Raji (cell line): ENCODE measurements around the gene ARMH3.

Experiments
- POLR2A ChIP-seq: IDR thresholded peaks from 2 replicates; pipeline ENCODE4 v1.6.1; 2011; ENCODE audit warnings: low read depth, low read length, control low read depth; ENCODE audit not compliant: insufficient read depth

ARMH3 gene, protein sequence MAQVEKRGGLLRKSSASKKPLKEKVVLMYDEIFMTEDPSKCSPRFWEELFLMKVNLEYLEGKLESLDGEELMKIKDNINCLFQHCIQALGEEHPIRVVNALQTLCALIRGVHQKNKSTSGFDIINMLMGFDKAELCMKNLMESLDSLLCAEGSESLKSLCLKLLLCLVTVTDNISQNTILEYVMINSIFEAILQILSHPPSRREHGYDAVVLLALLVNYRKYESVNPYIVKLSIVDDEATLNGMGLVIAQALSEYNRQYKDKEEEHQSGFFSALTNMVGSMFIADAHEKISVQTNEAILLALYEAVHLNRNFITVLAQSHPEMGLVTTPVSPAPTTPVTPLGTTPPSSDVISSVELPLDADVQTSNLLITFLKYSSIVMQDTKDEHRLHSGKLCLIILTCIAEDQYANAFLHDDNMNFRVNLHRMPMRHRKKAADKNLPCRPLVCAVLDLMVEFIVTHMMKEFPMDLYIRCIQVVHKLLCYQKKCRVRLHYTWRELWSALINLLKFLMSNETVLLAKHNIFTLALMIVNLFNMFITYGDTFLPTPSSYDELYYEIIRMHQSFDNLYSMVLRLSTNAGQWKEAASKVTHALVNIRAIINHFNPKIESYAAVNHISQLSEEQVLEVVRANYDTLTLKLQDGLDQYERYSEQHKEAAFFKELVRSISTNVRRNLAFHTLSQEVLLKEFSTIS

DNA sequence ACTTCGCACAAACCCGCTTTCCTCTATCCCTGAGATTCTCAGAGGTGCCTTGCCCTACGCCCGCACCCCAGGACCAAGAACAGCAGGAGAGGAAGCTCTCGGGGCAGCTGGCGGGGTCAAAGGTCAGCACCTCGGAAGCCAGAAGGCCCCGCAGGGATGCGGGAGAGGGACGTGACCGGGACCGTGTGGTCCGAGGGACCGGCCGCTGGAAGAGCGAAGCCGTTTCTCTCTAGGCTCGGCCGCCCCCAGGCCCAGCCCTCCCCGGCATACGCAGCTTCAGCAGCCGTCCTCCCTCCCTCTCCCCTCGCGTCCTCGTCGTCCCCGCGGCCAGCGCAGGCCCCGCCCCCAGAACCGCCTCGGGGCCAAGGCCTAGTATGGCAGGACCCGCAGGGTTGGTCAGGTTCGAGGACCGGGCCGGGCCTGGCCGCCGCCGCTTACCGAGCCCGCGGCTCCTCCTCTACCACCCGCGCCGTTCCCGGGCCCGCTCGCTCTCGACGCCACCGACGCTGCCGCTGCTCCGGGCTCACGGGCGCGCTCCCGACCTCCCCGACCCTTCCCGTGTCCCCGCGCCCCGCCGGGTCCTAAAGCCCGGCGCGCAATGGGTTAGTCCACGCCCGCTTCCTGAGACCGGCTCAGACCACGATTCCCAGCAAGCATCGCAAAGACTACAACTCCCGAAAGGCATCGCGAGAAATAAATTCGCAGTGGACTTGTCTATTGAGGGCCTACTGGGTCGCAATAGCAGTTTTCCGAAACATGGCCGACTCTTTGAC, at the start of gene ARMH3:
Gene ARMH3, minus strand, starts transcription at position 527 of the 773 bp plus-strand sequence. CDS start 16,059 bp downstream, outside the sequence.
- peak; percentile 71 for TF ChIP-seq POLR2A

DNA sequence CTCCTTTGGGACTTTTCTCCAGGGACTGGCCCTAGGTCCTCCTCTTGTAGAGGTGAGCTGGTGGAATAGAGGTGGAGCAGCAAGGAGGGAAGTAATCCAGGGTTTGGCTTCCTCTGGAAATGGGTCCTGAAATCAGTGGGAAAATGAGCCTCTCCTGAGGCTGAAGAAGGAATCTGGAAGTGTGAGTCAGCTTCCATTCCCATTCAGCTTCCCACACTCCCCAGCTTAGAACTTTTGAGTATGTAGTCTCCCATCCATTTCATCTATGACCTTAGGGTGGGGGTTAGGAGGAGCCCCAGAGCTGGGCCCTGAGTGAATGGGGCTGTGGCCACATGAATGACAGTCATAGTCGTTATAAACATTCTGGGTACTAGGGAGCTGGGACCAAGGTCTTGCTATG, 46.4 kb upstream of the ARMH3 start:
- no peak for TF ChIP-seq POLR2A

DNA sequence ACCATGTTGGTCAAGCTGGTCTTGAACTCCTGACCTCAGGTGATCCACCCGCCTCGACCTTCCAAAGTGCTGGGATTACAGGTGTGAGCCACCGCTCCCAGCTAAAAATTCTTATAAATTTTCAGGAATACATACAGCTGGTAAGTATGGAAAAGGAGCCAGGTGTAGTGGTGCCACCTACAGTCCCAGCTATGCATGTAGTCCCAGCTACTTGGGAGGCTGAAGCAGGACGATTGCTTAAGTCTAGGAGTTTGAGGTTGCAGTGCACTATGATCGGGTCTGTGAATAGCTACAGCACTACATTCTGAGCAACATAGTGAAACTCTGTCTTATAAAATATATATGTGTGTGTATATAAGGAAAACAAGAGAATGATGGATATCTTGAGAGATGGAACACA, 45.2 kb upstream of the ARMH3 start:
- TF ChIP-seq POLR2A = no peak

DNA sequence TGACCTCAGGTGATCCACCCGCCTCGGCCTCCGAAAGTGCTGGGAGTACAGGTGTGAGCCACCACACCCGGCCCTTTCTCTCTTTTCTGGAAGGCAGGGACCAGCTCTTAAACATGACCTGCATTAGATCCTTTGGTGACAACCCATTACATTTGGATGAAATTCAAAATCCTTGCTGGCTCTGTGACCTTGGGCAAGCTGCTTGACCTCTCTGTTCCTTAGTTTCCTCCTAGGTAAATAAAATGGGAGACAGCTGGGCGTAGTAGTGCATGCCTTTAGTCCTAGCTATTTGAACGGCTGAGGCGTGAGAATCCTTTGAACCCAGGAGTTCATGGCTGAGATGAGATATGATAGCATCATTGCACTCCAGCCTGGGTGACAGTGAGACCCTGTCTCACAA, 40.5 kb upstream of the ARMH3 start:
- no peak for TF ChIP-seq POLR2A

DNA sequence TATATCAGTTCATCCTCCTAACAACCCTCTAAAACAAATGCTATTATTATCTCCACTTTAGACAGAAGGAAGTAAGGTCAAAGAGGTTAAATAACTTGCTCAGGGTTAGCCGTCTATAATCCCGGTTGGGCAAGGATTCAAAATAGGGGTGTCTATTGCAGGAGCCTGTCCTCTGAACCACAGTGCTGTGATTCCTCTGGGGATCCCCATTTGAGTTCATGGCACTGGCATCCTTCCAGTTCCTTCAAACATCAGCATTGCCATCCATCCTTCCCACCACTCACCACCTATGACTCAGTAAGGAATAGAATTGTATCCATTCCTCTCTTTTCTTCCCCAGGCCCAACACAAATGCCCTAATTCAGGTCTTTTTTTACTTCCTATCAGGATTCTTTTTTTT, 34.8 kb upstream of the ARMH3 start:
- no peak for TF ChIP-seq POLR2A

DNA sequence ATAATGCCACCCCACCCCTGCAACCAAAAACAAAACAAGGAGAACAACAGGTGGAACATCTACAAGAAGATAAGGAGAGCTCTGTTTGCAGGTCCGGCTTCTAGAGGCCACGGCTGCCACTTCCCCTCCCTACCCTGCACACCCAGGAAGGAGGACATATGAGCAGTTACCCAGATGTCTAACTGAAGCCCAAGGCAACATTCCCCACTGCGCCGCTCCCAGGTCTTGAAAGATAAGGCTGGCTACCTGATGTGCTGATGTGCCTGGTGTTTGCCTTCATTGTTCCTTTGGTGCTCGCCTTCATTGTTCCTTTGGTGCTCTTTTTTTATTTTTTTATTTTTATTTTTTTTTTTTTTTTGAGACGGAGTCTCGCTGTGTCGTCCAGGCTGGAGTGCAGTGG, 30.2 kb upstream of the ARMH3 start:
- TF ChIP-seq POLR2A = no peak

DNA sequence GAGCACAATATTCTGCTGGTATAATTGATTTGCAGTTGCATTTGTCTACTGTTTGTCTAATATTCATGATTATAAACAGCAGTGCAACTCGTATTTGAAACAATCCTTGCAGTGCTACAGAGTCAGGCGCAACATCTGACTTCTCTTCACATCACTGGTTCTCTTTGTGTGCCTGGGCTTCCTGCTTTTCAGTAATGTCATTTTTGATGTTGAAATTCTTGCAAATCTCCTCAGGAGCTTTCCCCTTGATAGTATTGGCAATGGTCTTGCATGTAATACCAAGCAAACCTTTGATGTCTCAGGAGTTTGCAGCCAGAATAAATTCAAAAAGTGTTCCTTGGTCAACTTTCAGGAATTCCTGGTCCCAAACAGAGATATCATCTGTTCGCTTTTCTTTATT, 29.4 kb upstream of the ARMH3 start:
- no peak for TF ChIP-seq POLR2A

DNA sequence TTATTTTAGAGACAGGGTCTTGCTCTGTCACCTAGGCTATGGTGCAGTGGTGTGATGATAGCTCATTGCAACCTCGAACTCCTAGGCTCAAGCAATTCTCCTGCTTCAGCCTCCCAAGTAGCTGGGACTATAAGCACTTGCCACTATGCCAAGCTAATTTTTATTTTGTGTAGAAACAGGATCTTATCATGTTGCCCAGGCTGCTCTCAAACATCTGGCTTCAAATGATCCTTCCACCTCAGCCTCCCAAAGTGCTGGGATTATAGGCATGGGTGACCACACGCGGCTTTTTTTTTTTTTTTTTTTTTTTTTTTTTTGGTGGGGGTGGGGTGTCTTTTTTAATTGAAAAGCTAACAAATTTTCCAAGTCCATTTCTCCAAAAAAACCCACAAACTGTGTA, 27.6 kb upstream of the ARMH3 start:
- TF ChIP-seq POLR2A = no peak

DNA sequence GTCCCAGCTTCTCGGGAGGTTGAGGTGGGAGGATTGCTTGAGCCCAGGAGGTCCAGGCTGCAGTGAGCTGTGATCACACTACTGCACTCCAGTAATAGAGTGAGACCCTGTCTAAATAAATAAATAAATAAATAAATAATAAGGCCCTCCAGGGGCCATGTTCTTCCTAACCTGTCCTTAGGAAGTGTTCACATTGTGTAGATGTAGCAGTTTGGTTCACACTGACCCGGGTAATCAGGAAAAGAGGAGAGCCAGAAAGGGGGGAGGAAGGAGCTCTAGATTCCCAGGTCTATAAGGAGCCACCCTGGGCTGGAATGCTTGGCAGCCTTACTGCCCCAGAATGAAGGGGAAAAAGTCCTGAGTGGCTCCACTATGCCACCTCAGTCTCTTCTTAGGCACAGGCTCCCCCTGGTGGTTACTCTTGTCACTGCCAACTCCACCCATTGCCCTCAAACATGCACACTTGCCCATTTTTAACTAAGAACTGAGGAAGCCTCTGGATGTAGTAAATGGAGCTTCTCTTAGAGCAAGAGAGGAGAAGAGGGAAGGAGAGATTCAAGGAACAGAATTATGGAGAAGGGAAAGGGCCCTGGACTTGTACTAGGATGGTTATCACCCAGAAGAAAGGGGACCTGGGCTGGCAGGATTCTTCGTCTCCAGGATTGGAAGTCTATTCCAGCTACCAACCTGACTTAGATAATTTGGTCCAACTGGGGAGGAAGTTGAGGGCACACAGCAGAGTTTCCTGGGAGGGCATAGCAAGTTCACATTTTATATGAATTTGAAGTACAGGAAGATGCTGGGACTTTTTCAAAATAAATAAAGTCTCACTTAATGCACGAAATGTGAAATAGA, 16.9 kb upstream of the ARMH3 start:
- TF ChIP-seq POLR2A = no peak

DNA sequence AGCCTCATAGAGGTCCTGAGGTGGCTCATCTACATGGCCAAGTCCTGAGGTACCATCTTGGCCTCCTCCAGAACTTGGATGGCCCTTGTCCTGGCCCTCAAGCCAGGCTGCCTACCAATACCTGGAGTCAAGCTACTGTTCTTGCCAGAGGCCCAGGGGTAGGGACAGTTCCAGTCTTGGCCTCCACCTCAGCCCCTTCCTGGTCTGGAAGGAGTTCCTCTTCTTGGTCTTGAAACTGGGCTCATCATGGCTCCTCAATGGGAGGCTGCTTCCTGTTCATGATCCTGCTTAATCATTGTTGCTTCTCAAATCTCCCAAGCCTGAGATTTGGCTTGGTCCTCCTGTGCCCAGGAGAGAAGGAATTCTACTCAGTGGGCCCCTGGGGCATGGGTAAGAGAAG, 13.1 kb upstream of the ARMH3 start:
- no peak for TF ChIP-seq POLR2A

DNA sequence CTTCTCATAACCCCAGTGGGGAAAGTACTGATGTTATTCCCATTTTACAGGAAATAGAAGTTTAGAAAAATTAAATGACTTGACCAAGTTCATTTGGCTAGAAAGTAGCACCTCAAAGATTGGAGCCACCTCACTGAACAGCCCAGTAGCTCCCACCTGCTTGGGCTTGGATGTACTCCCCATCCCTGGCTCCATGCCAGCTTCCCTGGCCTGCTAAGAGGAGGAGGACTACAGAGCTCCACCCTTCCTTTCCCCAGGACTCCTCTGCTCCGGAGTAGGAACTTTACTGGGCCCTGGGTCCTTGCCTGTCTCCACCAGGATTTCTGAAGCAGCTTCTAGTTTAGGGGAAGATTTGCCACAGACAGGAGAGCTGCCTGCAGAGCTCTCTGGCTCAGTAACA, 12.2 kb upstream of the ARMH3 start:
- no peak for TF ChIP-seq POLR2A

DNA sequence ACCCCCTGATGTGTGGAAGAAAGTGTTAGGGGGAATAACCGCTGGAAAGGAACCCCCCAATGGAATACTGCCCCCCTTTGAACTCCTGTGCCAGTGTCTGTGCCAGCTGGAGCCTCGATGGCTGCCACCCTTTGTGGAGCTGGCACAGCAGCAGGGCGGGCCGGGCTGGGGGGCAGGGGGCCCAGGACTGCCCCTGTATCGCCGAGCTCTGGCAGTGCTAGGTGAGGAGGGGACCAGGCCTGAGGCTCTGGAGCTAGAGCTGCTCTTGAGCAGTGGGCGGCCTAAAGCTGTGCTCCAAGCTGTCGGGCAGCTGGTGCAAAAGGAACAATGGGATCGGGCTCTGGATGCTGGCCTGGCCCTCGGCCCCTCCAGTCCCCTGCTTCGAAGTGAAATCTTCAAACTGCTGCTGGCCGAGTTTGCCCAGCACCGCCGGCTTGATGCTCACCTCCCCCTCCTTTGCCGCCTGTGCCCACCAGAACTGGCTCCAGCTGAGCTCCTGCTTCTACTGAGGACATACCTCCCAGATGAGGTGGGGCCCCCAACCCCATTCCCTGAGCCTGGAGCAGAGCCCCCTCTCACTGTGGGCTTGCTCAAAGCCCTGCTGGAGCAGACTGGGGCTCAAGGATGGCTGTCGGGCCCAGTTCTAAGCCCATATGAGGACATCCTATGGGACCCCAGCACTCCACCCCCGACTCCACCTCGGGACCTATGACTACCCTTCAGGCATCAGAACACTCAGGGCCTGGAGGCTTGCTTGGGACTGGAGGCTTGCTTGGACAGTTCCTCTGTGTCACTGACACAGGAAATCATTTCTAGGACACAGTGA, 11.3 kb upstream of the ARMH3 start:
- TF ChIP-seq POLR2A = 0 out of 2 replicates have a peak, but pooled peaks have one; percentile 20

DNA sequence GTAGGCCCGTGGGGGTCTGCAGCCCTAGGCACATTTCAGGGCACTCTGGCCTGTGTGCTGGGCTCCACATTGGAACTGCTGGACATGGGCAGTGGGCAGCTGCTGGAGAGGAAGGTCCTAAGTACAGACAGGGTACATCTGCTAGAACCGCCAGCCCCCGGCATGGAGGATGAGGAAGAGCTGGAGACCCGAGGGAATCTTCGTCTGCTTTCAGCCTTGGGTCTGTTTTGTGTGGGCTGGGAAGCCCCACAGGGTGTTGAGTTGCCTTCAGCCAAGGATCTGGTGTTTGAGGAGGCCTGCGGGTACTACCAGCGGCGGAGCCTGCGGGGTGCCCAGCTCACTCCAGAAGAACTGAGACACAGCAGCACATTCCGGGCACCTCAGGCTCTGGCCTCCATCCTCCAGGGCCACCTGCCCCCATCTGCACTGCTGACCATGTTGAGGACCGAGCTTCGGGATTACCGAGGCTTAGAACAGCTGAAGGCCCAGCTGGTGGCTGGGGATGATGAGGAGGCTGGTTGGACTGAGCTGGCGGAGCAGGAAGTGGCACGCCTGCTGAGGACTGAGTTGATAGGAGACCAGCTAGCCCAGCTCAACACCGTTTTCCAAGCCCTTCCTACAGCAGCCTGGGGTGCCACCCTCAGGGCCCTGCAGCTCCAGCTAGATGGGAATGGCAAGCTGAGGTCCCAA, 10.6 kb upstream of the ARMH3 start:
- TF ChIP-seq POLR2A = no peak
